Heart right ventricle (tissue), 16 donors: ENCODE data around the gene TYMP. TPM values are rescaled to one million over a fixed set of nuclear protein-coding genes. Genes with fewer than 3 reads are reported as not detected.

Source experiments
- ATAC-seq, 8 donors: fragments of 200-7000 bp; cut with Tn5 transposase; one replicate each; pipeline ENCODE4 v1.9.1; 2020; ENCODE audit warnings: mild to moderate bottlenecking in 8 of 8, moderate library complexity in 8 of 8, moderate number of reproducible peaks in 1 of 8
- DNase-seq, 2 donors: peaks; one replicate each; pipeline ENCODE4 v3.0.0-alpha.2; 2020
- H3K27ac ChIP-seq, 10 donors: fragments of 200-600 bp; sonication (generic) in 2 of 10; one replicate each; pipeline versions ENCODE4 v1.5.0 to v1.8.0; 2020 to 2022; ENCODE audit warnings: mild to moderate bottlenecking in 3 of 10
- H3K27me3 ChIP-seq, 7 donors: fragments of 200-600 bp; one replicate each; pipeline ENCODE4 v1.8.0; 2021 to 2022; ENCODE audit warnings: mild to moderate bottlenecking in 2 of 7
- H3K36me3 ChIP-seq, 9 donors: fragments of 200-600 bp; sonication (generic) in 1 of 9; one replicate each; pipeline versions ENCODE4 v1.5.0 to v1.8.0; 2020 to 2022; ENCODE audit warnings: mild to moderate bottlenecking in 2 of 9
- H3K4me1 ChIP-seq, 9 donors: fragments of 200-600 bp; sonication (generic) in 1 of 9; one replicate each; pipeline versions ENCODE4 v1.5.0 to v1.8.0; 2020 to 2022; ENCODE audit warnings: mild to moderate bottlenecking in 4 of 9
- H3K4me3 ChIP-seq, 10 donors: fragments of 200-600 bp; sonication (generic) in 2 of 10; one replicate each; pipeline versions ENCODE4 v1.5.0 to v1.8.0; 2020 to 2022; ENCODE audit warnings: mild to moderate bottlenecking in 7 of 10, moderate library complexity in 2 of 10
- H3K9me3 ChIP-seq, 11 donors: fragments of 200-600 bp in 10 of 11; sonication (generic) in 2 of 11; one replicate each; pipeline versions ENCODE4 v1.5.0 to v1.8.0; 2013 to 2022; ENCODE audit warnings: mild to moderate bottlenecking in 2 of 11, control low read depth in 1 of 11, moderate library complexity in 1 of 11
- WGBS, 2 donors: extraction: QIAGEN DNeasy Blood & Tissue Kit; methylation state at CpG; one replicate each; pipeline ENCODE4 v1.1.7; 2013; ENCODE audit warnings: inconsistent platforms in 1 of 2; 5-methylcytosine and 5-hydroxymethylcytosine counted together
- intact Hi-C, 10 donors: fragments of 100-400 bp; cut with DNase I; formaldehyde crosslinking; loops; one replicate each; pipeline versions ENCODE4 v1.11.1 to v1.14.2; 2022
- polyA plus RNA-seq, 2 donors: library from polyadenylated mRNA; stranded (reverse); fragments of 200-250 nt; gene quantifications; one replicate each; pipeline ENCODE4 v1.2.3, GENCODE V29; 2013
- total RNA-seq, 10 donors: library from RNA; stranded (reverse); fragmentation: NEBNext Ultra II Directional in 3 of 10; extraction: Animal tissue kit (Norgen Biotek cat#: 25700) in 3 of 10; gene quantifications; one replicate each; pipeline versions ENCODE4 v1.2.1 to v1.2.4, GENCODE V29; 2021 to 2023
- TF ChIP-seq, protein P1 (sequence below), 9 donors: fragments of 200-600 bp; sonication (generic) in 2 of 9; IDR thresholded peaks; one replicate each; pipeline versions ENCODE4 v1.5.0 to v1.8.0; 2021 to 2022; ENCODE audit warnings: antibody characterized with exemption in 9 of 9, mild to moderate bottlenecking in 5 of 9, moderate library complexity in 1 of 9
- donor health status: Arrhythmogenic right ventricular cardiomyopathy.
- donor health status: ischemic (EF 13 %, LVEDD 7.1; RV severe dilation, severe dysfunction).
- donor health status: healthy with polysubstance abuse.
- donor health status: DM: no; HTN: yes; CAD: no.
- donor health status: DM: no; HTN: no; CAD: no.
- donor health status: ischemic (EF 25% LVEDD 6.9; RV normal size, moderate dysfunction).
- donor health status: ischemic (EF 25% LVEDD 5.7; RV mildly dilated, moderate dysfunction).
- donor health status: healthy.
- donor health status: DM: yes; HTN: yes; CAD: no.
- donor health status: Ischemic cardiomyopathy.
- donor health status: ischemic (EF 35%, LVEDD 5.7; RV mildly dilated, moderate dysfunction).
- donor health status: nonischemic (EF 11% LVEDD 7.7; RV severe dilation, severe dysfunction).
- donor health status: DM: yes; HTN: yes; CAD: no.
- donor health status: PGD.
- donor health status: ischemic (EF 29% LVEDD 5.4; RV normal size, mild dysfunction).
- donor health status: nonischemic (EF 23%, LVEDD 6.1; RV moderate dilation, normal function).

Gene TYMP
- total and polyA plus RNA-seq, 12 donors = 8.4 to 113 (median 17.3) TPM

DNA sequence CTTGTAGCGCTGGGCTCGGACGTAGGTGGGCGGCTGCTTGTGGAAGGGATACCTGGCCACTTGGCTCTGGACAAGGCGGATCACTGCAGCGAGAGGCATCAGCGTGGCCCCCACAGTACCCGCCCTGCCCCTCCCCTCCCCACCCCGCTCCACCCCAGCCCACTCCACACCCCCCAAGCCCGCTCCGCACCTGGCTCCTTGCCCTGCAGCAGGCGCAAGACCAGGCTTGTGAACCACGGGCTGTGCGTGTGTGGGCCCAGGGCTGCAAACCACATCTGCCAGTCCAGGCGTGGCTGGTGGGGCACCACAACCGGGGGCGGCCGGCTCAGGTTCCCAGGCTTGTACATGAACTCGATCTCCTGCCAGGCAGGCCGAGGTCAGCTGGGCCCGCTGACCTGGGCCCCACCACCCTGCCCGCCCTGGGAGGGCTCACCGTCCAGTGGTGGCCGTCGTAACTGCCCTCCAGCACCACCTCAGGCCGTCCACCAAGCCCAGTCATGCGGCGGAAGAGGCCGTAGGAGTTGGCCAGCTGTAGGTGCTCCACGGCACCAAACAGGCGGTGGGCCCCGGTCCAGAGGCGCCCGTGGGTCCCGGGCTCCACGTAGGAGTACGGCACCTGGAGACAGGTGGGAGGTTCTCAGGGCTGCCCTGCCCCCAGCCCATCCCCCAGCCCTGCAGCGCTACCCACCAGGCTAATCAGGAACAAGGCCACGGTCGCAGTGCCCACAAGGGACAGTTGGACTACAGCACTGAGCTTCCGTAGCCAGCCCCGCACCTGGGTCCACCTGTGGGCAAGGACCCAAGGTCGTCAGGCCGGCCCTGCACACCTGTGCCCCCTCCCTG, 25.2 kb downstream of the TYMP start:
- ATAC-seq (no peak), DNase-seq (no peak)
- TF ChIP-seq, protein P1, sequence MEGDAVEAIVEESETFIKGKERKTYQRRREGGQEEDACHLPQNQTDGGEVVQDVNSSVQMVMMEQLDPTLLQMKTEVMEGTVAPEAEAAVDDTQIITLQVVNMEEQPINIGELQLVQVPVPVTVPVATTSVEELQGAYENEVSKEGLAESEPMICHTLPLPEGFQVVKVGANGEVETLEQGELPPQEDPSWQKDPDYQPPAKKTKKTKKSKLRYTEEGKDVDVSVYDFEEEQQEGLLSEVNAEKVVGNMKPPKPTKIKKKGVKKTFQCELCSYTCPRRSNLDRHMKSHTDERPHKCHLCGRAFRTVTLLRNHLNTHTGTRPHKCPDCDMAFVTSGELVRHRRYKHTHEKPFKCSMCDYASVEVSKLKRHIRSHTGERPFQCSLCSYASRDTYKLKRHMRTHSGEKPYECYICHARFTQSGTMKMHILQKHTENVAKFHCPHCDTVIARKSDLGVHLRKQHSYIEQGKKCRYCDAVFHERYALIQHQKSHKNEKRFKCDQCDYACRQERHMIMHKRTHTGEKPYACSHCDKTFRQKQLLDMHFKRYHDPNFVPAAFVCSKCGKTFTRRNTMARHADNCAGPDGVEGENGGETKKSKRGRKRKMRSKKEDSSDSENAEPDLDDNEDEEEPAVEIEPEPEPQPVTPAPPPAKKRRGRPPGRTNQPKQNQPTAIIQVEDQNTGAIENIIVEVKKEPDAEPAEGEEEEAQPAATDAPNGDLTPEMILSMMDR (IDR thresholded peaks at IDR 0.05) = no peak
- peaks cover 13 to 31% (median 25%) of the 10 kb centered on the region in 9 donors for H3K4me1 ChIP-seq
- H3K9me3 ChIP-seq = no peaks in the 10 kb centered on the region
- intact Hi-C loops = loop anchor here in 4 of 10 donors (10.0 kb wide), 1 partner anchor 260 kb away; the partner anchor contains the start of gene TUBGCP6 (in 4 of the 4)
- 95 to 96% methylated on average over 41 to 44 of the region's 44 CpGs for WGBS, 2 donors
- H3K36me3 ChIP-seq = peaks cover 3 to 42% (median 18%) of the 10 kb centered on the region in 9 donors
- no peak overlapping the region for H3K27ac ChIP-seq
- H3K4me3 ChIP-seq = no peak overlapping the region
- H3K27me3 ChIP-seq = no peaks in the 10 kb centered on the region

DNA sequence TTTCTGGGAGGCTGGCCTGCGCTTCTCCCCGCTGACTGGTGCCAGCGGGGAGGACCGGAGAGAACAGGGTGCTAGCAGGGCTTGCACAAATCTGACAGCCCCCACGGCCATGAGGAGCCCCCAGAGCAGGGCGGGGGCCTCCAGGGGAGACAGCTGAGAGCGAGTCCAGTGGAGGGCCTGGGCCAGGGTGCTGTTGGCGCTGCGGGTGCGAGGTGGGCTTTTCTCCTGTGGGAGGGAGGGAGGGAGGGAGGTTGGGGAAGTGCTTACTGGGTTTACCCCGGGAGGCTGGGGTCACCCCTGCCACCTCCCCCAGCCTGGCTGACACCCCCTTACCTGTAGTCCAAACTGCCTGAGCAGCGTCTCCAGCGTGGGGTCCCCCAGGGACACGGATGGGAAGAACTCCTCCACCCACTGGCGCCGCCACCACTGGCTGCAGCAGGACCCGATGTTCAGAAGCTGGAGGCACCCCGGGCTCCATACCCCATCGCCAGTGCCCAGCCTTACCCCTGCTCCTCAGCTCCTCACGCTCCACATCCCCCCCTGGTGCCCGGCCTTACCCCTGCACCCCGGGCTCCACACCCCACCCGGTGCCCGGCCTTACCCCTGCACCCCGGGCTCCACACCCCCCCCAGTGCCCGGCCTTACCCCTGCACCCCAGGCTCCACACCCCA, 26.2 kb downstream of the TYMP start:
- Histone ChIP-seq H3K9me3 (no peaks in the 10 kb centered on the region), H3K27ac (no peak overlapping the region), H3K27me3 (no peaks in the 10 kb centered on the region), H3K36me3 (peaks cover 3 to 42% (median 18%) of the 10 kb centered on the region in 9 donors), H3K4me3 (no peak overlapping the region), H3K4me1 (peaks cover 9 to 23% (median 17%) of the 10 kb centered on the region in 9 donors)
- DNase-seq (no peak), ATAC-seq (no peak)
- WGBS, 2 donors = 87 to 91% methylated on average over 22 to 25 of the region's 26 CpGs
- TF ChIP-seq, protein P1 (IDR thresholded peaks at IDR 0.05) = peak in 1 of 9 donors; percentile 7
- intact Hi-C loops = loop anchor here in 4 of 10 donors (10.0 kb wide), 1 partner anchor 259 kb away; the partner anchor contains the start of gene TUBGCP6 (in 4 of the 4)

DNA sequence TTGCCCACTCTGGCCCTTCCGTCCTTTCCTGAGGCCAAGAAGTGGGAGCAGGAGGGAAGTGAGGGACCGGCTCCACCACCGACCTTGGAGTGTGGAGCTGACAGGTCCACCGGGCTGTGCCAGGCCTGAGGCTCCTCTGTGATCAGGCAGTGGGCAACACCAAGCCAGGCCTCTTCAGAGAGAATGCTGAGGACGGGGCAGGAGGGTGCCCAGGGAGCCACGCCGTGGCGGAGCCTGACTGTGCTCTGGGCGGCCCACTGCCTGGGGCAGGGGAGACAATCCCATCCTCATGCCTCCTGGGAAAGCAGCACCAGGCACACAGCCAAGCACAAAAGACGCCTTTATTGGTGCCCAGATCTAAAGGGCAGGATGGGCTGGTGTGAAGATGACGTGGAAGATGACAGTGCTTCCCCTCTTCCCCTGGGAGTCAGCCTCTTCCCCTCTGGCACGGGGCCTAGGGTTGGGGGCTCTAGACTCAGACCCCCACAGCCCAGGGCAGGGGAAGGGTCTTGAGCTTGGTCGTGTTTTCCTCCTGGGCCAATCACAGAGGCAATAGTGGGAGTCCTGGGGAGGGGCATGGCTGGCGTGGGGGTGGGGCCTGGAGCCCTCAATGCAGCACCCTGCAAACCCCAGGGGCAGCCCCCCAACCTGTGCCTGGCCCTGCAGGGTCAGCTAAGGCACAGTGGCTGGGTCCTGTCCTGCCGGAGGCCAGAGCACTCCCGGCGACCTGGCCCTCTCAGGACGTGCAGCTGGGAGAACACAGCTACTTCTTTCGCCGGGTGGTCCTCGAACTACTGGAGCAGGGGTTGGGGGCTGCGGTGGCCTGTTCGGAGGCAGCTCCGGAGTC, 27.0 kb downstream of the TYMP start:
- H3K4me3 ChIP-seq = no peak overlapping the region
- intact Hi-C loops = loop anchor here in 4 of 10 donors (10.0 kb wide), 1 partner anchor 258 kb away; the partner anchor contains the start of gene TUBGCP6 (in 4 of the 4)
- H3K9me3 ChIP-seq = no peaks in the 10 kb centered on the region
- ATAC-seq = no peak
- TF ChIP-seq, protein P1 (IDR thresholded peaks at IDR 0.05) = no peak
- WGBS, 2 donors = 88 to 90% methylated on average over 24 of the region's 24 CpGs
- H3K27ac ChIP-seq = no peak overlapping the region
- peaks cover 9 to 24% (median 14%) of the 10 kb centered on the region in 9 donors for H3K4me1 ChIP-seq
- peaks cover 0 to 2% (median 0%) of the 10 kb centered on the region in 7 donors for H3K27me3 ChIP-seq
- H3K36me3 ChIP-seq = peaks cover 3 to 42% (median 18%) of the 10 kb centered on the region in 9 donors
- no peak for DNase-seq
